Measurements from ENCODE around the gene GCLM.

DNA sequence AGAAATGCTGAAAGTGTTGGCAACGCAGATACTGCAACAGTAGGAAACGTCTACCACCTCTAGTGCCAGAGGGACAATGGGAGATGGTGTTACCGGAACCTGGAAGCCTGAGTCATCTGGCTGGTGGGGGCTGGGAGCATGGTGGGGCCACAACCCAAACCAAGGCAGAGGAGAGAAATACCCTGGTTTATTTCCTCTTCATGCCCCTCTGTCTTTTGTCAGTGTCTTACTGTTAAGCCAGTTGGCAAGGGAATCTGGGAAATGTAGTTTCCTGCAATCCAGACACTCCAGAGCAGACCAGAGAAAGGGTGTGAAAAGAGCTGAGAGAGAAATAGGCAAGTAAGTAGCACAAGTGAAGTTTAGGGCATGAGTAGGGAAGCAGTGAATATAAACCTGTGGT lies 45.1 kb downstream of the GCLM start:
- TF ChIP-seq, protein P1, sequence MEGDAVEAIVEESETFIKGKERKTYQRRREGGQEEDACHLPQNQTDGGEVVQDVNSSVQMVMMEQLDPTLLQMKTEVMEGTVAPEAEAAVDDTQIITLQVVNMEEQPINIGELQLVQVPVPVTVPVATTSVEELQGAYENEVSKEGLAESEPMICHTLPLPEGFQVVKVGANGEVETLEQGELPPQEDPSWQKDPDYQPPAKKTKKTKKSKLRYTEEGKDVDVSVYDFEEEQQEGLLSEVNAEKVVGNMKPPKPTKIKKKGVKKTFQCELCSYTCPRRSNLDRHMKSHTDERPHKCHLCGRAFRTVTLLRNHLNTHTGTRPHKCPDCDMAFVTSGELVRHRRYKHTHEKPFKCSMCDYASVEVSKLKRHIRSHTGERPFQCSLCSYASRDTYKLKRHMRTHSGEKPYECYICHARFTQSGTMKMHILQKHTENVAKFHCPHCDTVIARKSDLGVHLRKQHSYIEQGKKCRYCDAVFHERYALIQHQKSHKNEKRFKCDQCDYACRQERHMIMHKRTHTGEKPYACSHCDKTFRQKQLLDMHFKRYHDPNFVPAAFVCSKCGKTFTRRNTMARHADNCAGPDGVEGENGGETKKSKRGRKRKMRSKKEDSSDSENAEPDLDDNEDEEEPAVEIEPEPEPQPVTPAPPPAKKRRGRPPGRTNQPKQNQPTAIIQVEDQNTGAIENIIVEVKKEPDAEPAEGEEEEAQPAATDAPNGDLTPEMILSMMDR (IDR thresholded peaks at IDR 0.05): no peak
- no peak for TF ChIP-seq POLR2A (IDR thresholded peaks at IDR 0.05)
